ENCODE data around the gene PAK6.

GRCh38 chr15:40219801-40220200 lies 19.1 kb upstream of the PAK6 start:
- TF ChIP-seq CTCF (IDR thresholded peaks at IDR 0.05), result no peak
- TF ChIP-seq EP300 (IDR thresholded peaks at IDR 0.05), result no peak
- no peak for TF ChIP-seq POLR2AphosphoS5 (IDR thresholded peaks at IDR 0.05)
- no peak for TF ChIP-seq POLR2A (IDR thresholded peaks at IDR 0.05; ENCODE audit: low read depth)
